GM12878 (cell line): ENCODE results near the gene LPGAT1. TPM values are rescaled to one million over a fixed set of nuclear protein-coding genes. Genes with fewer than 3 reads are reported as not detected.

Experiments
- ATAC-seq: fragments of 200-7000 bp; cut with Tn5 transposase; 3 replicates; pipeline ENCODE4 v1.9.1; 2020; ENCODE audit warnings: mild to moderate bottlenecking, moderate library complexity
- BruUV-seq: library from RNA; stranded (reverse); fragments of 400-500 nt; replicated peaks from 2 replicates; lab custom pipeline; 2021; lab: Mats Ljungman, UMichigan
- CTCF ChIA-PET: fragments of 300-600 bp; sonication (Branson Sonifier 250); formaldehyde crosslinking; extraction: SDS; loops from one replicate; lab custom pipeline; 2021; ENCODE audit warnings: inconsistent platforms; lab: Yijun Ruan, JAX
- POLR2A ChIA-PET: fragments of 350-600 bp; formaldehyde crosslinking; extraction: SDS; loops from one replicate; lab custom pipeline; 2021; ENCODE audit warnings: inconsistent platforms; lab: Charles Lee
- RAD21 ChIA-PET: fragments of 300-600 bp; sonication (Branson Sonifier 250); formaldehyde crosslinking; loops from one replicate; lab custom pipeline; 2023; ENCODE audit warnings: antibody characterized with exemption; ENCODE audit not compliant: unreplicated experiment; lab: Charles Lee
- SMC1A ChIA-PET: fragments of 300-600 bp; sonication (Branson Sonifier 250); formaldehyde crosslinking; loops from one replicate; lab custom pipeline; 2023; ENCODE audit not compliant: unreplicated experiment, uncharacterized antibody; lab: Charles Lee
- DNase-seq: peaks from one replicate; pipeline ENCODE4 v3.0.0-alpha.2; 2011; ENCODE audit warnings: low read depth, low spot score
- FAIRE-seq: peaks from 3 replicates; lab custom pipeline; 2011; peaks lifted over from hg19 to GRCh38; lab: Jason Lieb, UNC
- H2AFZ ChIP-seq: 2 replicates; pipeline ENCODE4 v1.6.0; 2011; ENCODE audit warnings: low read depth, low read length, control low read depth; ENCODE audit not compliant: control insufficient read depth
- H3K27ac ChIP-seq: 2 replicates; pipeline ENCODE4 v1.5.1; 2011; ENCODE audit warnings: control low read depth; ENCODE audit not compliant: control insufficient read depth, insufficient read depth
- H3K27me3 ChIP-seq, 2 experiments: replicated peaks in 1 of 2; 2 replicates each; pipeline versions ENCODE4 v1.6.0 to v1.6.1; 2011; ENCODE audit warnings: low read length in 1 of 2; ENCODE audit not compliant: control insufficient read depth in 2 of 2, insufficient read depth in 2 of 2
- H3K36me3 ChIP-seq, 2 experiments: 2 replicates each; pipeline ENCODE4 v1.5.1; 2011; ENCODE audit warnings: low read length in 1 of 2; ENCODE audit not compliant: control insufficient read depth in 2 of 2, insufficient read depth in 2 of 2
- H3K4me1 ChIP-seq: 2 replicates; pipeline ENCODE4 v1.6.1; 2011; ENCODE audit warnings: mild to moderate bottlenecking, low read length, moderate library complexity, mixed read lengths; ENCODE audit not compliant: control insufficient read depth, insufficient read depth
- H3K4me2 ChIP-seq: 2 replicates; pipeline ENCODE4 v1.6.0; 2011; ENCODE audit warnings: control low read depth; ENCODE audit not compliant: control insufficient read depth, insufficient read depth
- H3K4me3 ChIP-seq: fragments of 200-600 bp; sonication (generic); 2 replicates; pipeline ENCODE4 v1.5.1; 2016
- H3K79me2 ChIP-seq: 2 replicates; pipeline ENCODE4 v1.6.0; 2011; ENCODE audit warnings: low read length; ENCODE audit not compliant: control insufficient read depth, insufficient read depth
- H3K9ac ChIP-seq: 2 replicates; pipeline ENCODE4 v1.8.0; 2011; ENCODE audit warnings: low read length, control low read depth, mixed read lengths; ENCODE audit not compliant: control insufficient read depth, insufficient read depth
- H3K9me3 ChIP-seq: replicated peaks from 3 replicates; pipeline ENCODE4 v1.5.1; 2011; ENCODE audit warnings: mild to moderate bottlenecking, low read length; ENCODE audit not compliant: control insufficient read depth, insufficient read depth
- H4K20me1 ChIP-seq: 2 replicates; pipeline ENCODE4 v1.6.0; 2011; ENCODE audit not compliant: control insufficient read depth, insufficient read depth
- MTA2 ChIP-seq: fragments of 450-650 bp; IDR thresholded peaks from 2 replicates; pipeline ENCODE4 v1.6.1; 2016; ENCODE audit warnings: low read depth, mild to moderate bottlenecking, moderate library complexity
- NFYB ChIP-seq: IDR thresholded peaks from 2 replicates; pipeline ENCODE4 v1.6.1; 2011; ENCODE audit warnings: low read depth, mild to moderate bottlenecking, low read length, improper control_type of control experiment, moderate library complexity; ENCODE audit not compliant: insufficient read depth
- NR2C2 ChIP-seq: IDR thresholded peaks from 2 replicates; pipeline ENCODE4 v1.6.1; 2011; ENCODE audit warnings: borderline replicate concordance, low read depth; ENCODE audit not compliant: control insufficient read depth, insufficient read length
- POLR2AphosphoS2 ChIP-seq: IDR thresholded peaks from 2 replicates; pipeline ENCODE4 v1.6.1; 2011; ENCODE audit warnings: low read depth, mild to moderate bottlenecking, low read length, improper control_type of control experiment, moderate library complexity
- RAD51 ChIP-seq: fragments of 450-650 bp; IDR thresholded peaks from 2 replicates; pipeline ENCODE4 v1.6.1; 2016; ENCODE audit warnings: moderate library complexity, mild to moderate bottlenecking, inconsistent platforms
- RCOR1 ChIP-seq: conservative IDR thresholded peaks from 2 replicates; pipeline ENCODE4 v1.6.1; 2012; ENCODE audit warnings: low read depth, low read length, improper control_type of control experiment
- RELA ChIP-seq: fragments of 450-650 bp; IDR thresholded peaks from 2 replicates; pipeline ENCODE4 v1.8.0; 2014; ENCODE audit warnings: borderline replicate concordance; ENCODE audit not compliant: partially characterized antibody
- SMAD5 ChIP-seq: IDR thresholded peaks from 2 replicates; pipeline ENCODE4 v1.6.1; 2016; ENCODE audit warnings: antibody characterized with exemption, low read depth
- STAT3 ChIP-seq: IDR thresholded peaks from 2 replicates; pipeline ENCODE4 v1.6.1; 2011; ENCODE audit warnings: low read depth, low read length, improper control_type of control experiment
- WGBS: methylation state at CpG from one replicate; pipeline ENCODE4 v1.1.6; 2016; ENCODE audit warnings: low lambda C conversion rate; ENCODE audit not compliant: insufficient replicate concordance, insufficient coverage; ENCODE audit errors: missing lambda C conversion rate; 5-methylcytosine and 5-hydroxymethylcytosine counted together
- in situ Hi-C: fragments of 300-500 bp; cut with MboI; formaldehyde crosslinking; loops from 9 replicates; pipeline ENCODE4 v1.14.3; 2018; ENCODE audit warnings: mixed read lengths
- intact Hi-C: fragments of 100-400 bp; cut with micrococcal nuclease; formaldehyde crosslinking; loops from one replicate; pipeline ENCODE4 v1.14.2; 2022; ENCODE audit not compliant: unreplicated experiment
- polyA plus RNA-seq, 11 experiments: library from polyadenylated mRNA; depleted of rRNA in 4 of 11; unstranded in 6 of 11; stranded (reverse) in 5 of 11; fragments of >200 nt; fragmentation: Nextera tagmentation in 4 of 11; fragmentation: Illumina TruSeq in 1 of 11; extraction: Ambion mirVana in 4 of 11; extraction: Trizol in 1 of 11; gene quantifications; 1 replicate in 1 of 11; 2 replicates in 10 of 11; pipeline versions ENCODE4 v1.2.1 to v1.2.3, GENCODE V29; 2011 to 2016; ENCODE audit warnings: inconsistent platforms in 2 of 11, missing spikeins in 2 of 11, low read depth in 1 of 11
- total RNA-seq, 4 experiments: library from RNA; depleted of rRNA in 3 of 4; stranded (reverse); fragments of >200 nt in 3 of 4; fragmentation: Illumina TruSeq in 1 of 4; extraction: Trizol in 1 of 4; gene quantifications; 2 replicates each; pipeline versions ENCODE4 v1.2.1 to v1.2.3, GENCODE V29; 2013 to 2021
- TF ChIP-seq, protein P1 (sequence below): fragments of 450-650 bp; IDR thresholded peaks from 2 replicates; pipeline ENCODE4 v1.6.1; 2017; ENCODE audit warnings: mild to moderate bottlenecking, moderate library complexity
- TF ChIP-seq, protein P2 (sequence below): IDR thresholded peaks from 2 replicates; pipeline ENCODE4 v1.6.1; 2011; ENCODE audit warnings: low read depth, low read length, improper control_type of control experiment, borderline replicate concordance
- TF ChIP-seq, protein P3 (sequence below): IDR thresholded peaks from 2 replicates; pipeline ENCODE4 v1.6.1; 2011; ENCODE audit warnings: mild to moderate bottlenecking, low read depth, low read length, moderate library complexity; ENCODE audit not compliant: insufficient replicate concordance
- TF ChIP-seq, protein P4 (sequence below): IDR thresholded peaks from 2 replicates; pipeline ENCODE4 v1.6.1; 2012; ENCODE audit warnings: low read depth, low read length, improper control_type of control experiment

Gene LPGAT1
- total and polyA plus RNA-seq, 10 of the 15 experiments (the other 5 are each of a cell fraction or from before 2014, with no cell fraction given): 5.8 to 40.6 (median 19.2) TPM

DNA sequence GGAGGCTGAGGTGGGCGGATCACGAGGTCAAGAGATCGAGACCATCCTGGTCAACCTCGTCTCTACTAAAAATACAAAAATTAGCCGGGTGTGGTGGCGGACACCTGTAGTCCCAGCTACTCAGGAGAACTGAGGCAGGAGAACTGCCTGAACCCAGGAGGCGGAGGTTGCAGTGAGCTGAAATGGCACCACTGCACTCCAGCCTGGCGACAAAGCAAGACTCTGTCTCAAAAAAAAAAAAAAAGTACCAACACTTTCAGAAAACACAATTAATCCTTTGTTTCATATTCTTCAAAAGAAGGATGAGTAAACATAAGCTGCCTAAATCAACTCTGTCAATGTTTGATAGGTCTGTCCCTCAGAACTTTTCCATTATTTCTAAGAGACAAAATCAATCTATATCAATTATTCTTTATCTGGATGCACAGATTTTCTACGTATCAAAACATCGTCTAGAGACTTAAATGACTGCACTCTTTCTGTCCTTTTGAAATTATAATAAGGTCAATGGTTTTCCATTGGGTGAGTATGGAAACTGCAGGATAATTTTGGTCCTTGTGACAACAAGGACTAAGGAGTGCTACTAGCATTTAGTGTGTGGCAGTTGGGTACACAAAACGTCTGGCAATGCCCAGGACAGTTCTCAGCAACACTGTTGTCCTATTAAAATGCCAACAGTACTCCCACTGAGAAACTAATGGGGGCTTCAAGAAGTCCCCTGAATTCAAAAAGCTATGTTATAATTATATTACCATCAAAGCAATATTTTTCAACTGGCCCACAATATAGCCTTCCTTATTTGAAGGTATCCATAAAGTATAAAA is 40.7 kb downstream of the LPGAT1 start (continued):
- TF ChIP-seq, protein P1, sequence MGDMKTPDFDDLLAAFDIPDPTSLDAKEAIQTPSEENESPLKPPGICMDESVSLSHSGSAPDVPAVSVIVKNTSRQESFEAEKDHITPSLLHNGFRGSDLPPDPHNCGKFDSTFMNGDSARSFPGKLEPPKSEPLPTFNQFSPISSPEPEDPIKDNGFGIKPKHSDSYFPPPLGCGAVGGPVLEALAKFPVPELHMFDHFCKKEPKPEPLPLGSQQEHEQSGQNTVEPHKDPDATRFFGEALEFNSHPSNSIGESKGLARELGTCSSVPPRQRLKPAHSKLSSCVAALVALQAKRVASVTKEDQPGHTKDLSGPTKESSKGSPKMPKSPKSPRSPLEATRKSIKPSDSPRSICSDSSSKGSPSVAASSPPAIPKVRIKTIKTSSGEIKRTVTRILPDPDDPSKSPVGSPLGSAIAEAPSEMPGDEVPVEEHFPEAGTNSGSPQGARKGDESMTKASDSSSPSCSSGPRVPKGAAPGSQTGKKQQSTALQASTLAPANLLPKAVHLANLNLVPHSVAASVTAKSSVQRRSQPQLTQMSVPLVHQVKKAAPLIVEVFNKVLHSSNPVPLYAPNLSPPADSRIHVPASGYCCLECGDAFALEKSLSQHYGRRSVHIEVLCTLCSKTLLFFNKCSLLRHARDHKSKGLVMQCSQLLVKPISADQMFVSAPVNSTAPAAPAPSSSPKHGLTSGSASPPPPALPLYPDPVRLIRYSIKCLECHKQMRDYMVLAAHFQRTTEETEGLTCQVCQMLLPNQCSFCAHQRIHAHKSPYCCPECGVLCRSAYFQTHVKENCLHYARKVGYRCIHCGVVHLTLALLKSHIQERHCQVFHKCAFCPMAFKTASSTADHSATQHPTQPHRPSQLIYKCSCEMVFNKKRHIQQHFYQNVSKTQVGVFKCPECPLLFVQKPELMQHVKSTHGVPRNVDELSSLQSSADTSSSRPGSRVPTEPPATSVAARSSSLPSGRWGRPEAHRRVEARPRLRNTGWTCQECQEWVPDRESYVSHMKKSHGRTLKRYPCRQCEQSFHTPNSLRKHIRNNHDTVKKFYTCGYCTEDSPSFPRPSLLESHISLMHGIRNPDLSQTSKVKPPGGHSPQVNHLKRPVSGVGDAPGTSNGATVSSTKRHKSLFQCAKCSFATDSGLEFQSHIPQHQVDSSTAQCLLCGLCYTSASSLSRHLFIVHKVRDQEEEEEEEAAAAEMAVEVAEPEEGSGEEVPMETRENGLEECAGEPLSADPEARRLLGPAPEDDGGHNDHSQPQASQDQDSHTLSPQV: no peak
- TF ChIP-seq, protein P2, sequence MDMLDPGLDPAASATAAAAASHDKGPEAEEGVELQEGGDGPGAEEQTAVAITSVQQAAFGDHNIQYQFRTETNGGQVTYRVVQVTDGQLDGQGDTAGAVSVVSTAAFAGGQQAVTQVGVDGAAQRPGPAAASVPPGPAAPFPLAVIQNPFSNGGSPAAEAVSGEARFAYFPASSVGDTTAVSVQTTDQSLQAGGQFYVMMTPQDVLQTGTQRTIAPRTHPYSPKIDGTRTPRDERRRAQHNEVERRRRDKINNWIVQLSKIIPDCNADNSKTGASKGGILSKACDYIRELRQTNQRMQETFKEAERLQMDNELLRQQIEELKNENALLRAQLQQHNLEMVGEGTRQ: no peak
- no peak for TF ChIP-seq RCOR1

DNA sequence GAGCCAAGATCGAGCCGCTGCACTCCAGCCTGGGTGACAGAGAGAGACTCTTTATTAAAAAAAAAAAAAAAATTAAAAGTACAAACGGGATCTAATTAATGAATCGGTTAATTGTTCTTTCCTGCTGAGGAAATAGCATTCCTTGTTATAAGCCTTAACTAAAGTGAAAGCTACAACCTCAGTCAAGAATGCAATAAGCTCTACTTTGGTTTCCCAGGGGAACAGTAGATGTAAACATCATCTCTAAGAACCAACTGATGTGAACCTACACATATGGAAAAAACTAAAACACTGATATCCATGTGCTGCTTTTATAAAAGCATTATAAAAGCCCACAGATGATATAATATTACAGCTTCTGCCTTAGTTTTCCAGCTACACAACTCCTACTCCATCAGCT is 41.9 kb downstream of the LPGAT1 start:
- ChIA-PET RAD21 (interaction anchor here (0.7 to 1.2 kb wide), 4 partner anchors 9 to 246 kb away, joined by 3 read pairs; partner anchors contain the start of genes DTL and INTS7), POLR2A (interaction anchor here (0.7 kb wide), 1 partner anchor 15 kb away, joined by 3 read pairs; no protein-coding TSS in a partner anchor), SMC1A (interaction anchor here (0.7 to 2.1 kb wide), 11 partner anchors 10 to 247 kb away, joined by 3 to 16 read pairs (median 3); partner anchors contain the start of genes DTL and INTS7), CTCF (interaction anchor here (0.8 to 1.8 kb wide), 5 partner anchors 10 to 688 kb away, joined by 3 to 13 read pairs (median 4); no protein-coding TSS in a partner anchor)
- Histone ChIP-seq H3K79me2 (no peaks in the 10 kb centered on the region; the same call in 1 of the 2 replicates), H3K27ac (no peak overlapping the region), H3K36me3 (peaks cover 2 to 9% of the 10 kb centered on the region in 2 experiments; a peak in 2 of 4 replicates), H3K4me3 (no peak overlapping the region), H4K20me1 (no peaks in the 10 kb centered on the region), H2AFZ (no peak overlapping the region), H3K4me2 (no peak overlapping the region), H3K9ac (no peak overlapping the region), H3K9me3 (no peaks in the 10 kb centered on the region), H3K4me1 (no peaks in the 10 kb centered on the region), H3K27me3 (no peaks in the 10 kb centered on the region)
- intact Hi-C loops (no loop called here), in situ Hi-C loops (no loop called here)
- BruUV-seq: no TSS peak
- FAIRE-seq (no peak), DNase-seq (no peak), ATAC-seq (no peak)
- WGBS: 93% methylated on average over 4 of the region's 4 CpGs
- TF ChIP-seq NR2C2 (no peak), RAD51 (no peak), SMAD5 (no peak), POLR2AphosphoS2 (no peak), MTA2 (no peak), RELA (no peak), NFYB (no peak), STAT3 (no peak)
- TF ChIP-seq, protein P3, sequence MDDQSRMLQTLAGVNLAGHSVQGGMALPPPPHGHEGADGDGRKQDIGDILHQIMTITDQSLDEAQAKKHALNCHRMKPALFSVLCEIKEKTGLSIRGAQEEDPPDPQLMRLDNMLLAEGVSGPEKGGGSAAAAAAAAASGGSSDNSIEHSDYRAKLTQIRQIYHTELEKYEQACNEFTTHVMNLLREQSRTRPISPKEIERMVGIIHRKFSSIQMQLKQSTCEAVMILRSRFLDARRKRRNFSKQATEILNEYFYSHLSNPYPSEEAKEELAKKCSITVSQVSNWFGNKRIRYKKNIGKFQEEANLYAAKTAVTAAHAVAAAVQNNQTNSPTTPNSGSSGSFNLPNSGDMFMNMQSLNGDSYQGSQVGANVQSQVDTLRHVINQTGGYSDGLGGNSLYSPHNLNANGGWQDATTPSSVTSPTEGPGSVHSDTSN: no peak
- TF ChIP-seq, protein P4, sequence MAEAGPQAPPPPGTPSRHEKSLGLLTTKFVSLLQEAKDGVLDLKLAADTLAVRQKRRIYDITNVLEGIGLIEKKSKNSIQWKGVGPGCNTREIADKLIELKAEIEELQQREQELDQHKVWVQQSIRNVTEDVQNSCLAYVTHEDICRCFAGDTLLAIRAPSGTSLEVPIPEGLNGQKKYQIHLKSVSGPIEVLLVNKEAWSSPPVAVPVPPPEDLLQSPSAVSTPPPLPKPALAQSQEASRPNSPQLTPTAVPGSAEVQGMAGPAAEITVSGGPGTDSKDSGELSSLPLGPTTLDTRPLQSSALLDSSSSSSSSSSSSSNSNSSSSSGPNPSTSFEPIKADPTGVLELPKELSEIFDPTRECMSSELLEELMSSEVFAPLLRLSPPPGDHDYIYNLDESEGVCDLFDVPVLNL: no peak
